RWPE2 (cell line): ENCODE results near the gene SLC9A9.

Experiments
- ATAC-seq: fragments of 200-7000 bp; cut with Tn5 transposase; 3 replicates; pipeline ENCODE4 v1.9.1; 2021; ENCODE audit warnings: low read depth
- DNase-seq: peaks from one replicate; pipeline ENCODE4 v3.0.0-alpha.2; 2020; ENCODE audit warnings: low spot score
- H3K27ac ChIP-seq: fragments of 450-650 bp; 2 replicates; pipeline ENCODE4 v1.5.1; 2017; ENCODE audit warnings: mild to moderate bottlenecking; ENCODE audit not compliant: poor library complexity, severe bottlenecking
- H3K27me3 ChIP-seq: fragments of 250-450 bp; sonication (Bioruptor Pico); 2 replicates; pipeline ENCODE4 v1.5.1; 2021; ENCODE audit warnings: mild to moderate bottlenecking, moderate library complexity; ENCODE audit not compliant: insufficient read depth, poor library complexity, severe bottlenecking
- H3K36me3 ChIP-seq: fragments of 250-450 bp; sonication (Bioruptor Pico); 2 replicates; pipeline ENCODE4 v1.5.1; 2020; ENCODE audit warnings: low read depth, mild to moderate bottlenecking, moderate library complexity
- H3K4me1 ChIP-seq: fragments of 250-450 bp; sonication (Bioruptor Pico); 2 replicates; pipeline ENCODE4 v1.5.1; 2021; ENCODE audit warnings: mild to moderate bottlenecking, moderate library complexity; ENCODE audit not compliant: insufficient read depth, poor library complexity, severe bottlenecking
- H3K4me3 ChIP-seq: fragments of 250-450 bp; sonication (Bioruptor Pico); 2 replicates; pipeline ENCODE4 v1.5.1; 2021; ENCODE audit warnings: mild to moderate bottlenecking, moderate library complexity; ENCODE audit not compliant: severe bottlenecking
- H3K9me3 ChIP-seq: fragments of 250-450 bp; sonication (Bioruptor Pico); 2 replicates; pipeline ENCODE4 v1.5.1; 2021; ENCODE audit warnings: mild to moderate bottlenecking, moderate library complexity; ENCODE audit not compliant: severe bottlenecking
- CTCF ChIP-seq: fragments of 450-650 bp; IDR thresholded peaks from one replicate; pipeline ENCODE4 v1.5.1; 2017; ENCODE audit warnings: mild to moderate bottlenecking, moderate library complexity; ENCODE audit not compliant: poor library complexity, severe bottlenecking

SLC9A9 gene

DNA sequence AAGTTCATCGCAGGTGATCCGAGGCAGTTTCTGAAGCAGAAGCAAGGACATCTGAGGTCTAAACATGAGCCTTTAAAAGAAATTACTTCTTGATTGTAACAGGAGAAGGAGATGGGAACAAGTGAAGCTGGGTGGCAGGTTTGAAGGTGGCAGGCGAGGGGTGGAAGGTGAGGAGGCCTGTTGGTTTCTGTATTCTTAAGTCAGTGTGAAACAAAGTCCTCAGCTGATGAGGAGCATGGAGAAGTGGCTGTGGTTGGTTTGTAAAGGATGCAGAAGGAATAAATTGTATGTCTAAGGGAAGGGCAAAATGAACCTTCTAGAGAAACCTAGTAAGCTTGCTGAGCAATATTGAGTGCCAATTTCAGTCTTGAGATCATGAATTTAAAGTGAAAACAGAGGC, 429.9 kb downstream of the SLC9A9 start:
- no peak for TF ChIP-seq CTCF
- Histone ChIP-seq H3K9me3 (no peaks in the 10 kb centered on the region), H3K36me3 (no peaks in the 10 kb centered on the region), H3K27ac (no peak overlapping the region), H3K27me3 (no peaks in the 10 kb centered on the region), H3K4me3 (no peak overlapping the region), H3K4me1 (no peaks in the 10 kb centered on the region)
- no peak for DNase-seq
- no peak for ATAC-seq

- no peaks in the 10 kb centered on the region for H3K9me3 ChIP-seq
- H3K27ac ChIP-seq: no peak overlapping the region
- no peaks in the 10 kb centered on the region for H3K27me3 ChIP-seq
- no peak for ATAC-seq
- no peak overlapping the region for H3K4me3 ChIP-seq
- no peak for TF ChIP-seq CTCF
- no peaks in the 10 kb centered on the region for H3K36me3 ChIP-seq
- no peak for DNase-seq
- H3K4me1 ChIP-seq: no peaks in the 10 kb centered on the region
Observed at GRCh38 chr3:143416229-143416628, 432.0 kb downstream of the SLC9A9 start.

DNA sequence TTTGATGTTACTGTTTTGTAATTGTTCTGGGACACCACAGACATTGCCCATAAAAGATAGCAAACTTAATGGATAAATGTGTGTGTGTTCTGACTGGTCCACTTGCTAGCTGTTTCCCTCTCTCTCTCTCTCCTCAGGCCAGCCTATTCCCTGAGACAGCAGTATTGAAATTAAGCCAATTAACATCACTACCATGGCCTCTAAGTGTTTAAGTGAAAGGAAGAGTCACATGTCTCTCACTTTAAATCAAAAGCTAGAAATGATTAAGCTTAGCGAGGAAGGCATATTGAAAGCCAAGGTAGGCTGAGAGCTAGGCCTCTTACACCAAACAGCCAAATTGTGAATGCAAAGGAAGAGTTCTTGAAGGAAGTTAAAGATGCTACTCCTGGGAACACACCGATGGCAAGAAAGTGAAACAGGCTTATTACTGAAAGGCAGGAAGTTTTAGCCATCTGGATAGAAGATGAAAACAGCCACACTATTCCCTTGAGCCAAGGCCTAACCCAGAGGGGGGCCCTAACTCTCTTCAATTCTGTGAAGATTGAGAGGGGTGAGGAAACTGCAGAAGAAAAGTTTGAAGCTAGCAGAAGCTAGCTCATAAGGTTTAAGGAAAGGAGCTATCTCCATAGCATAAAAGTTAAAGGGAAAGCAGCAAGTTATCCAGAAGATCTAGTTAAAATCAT, 433.6 kb downstream of the SLC9A9 start:
- no peaks in the 10 kb centered on the region for H3K27me3 ChIP-seq
- no peak overlapping the region for H3K27ac ChIP-seq
- DNase-seq (no peak), ATAC-seq (no peak)
- H3K4me3 ChIP-seq: no peak overlapping the region
- H3K9me3 ChIP-seq: no peaks in the 10 kb centered on the region
- H3K4me1 ChIP-seq: no peaks in the 10 kb centered on the region
- no peaks in the 10 kb centered on the region for H3K36me3 ChIP-seq
- no peak for TF ChIP-seq CTCF

- Histone ChIP-seq H3K27ac (no peak overlapping the region), H3K4me1 (no peaks in the 10 kb centered on the region), H3K9me3 (no peaks in the 10 kb centered on the region), H3K36me3 (no peaks in the 10 kb centered on the region), H3K27me3 (no peaks in the 10 kb centered on the region), H3K4me3 (no peak overlapping the region)
- no peak for TF ChIP-seq CTCF
- no peak for DNase-seq
- no peak for ATAC-seq
Observed at GRCh38 chr3:143413372-143413771, 434.9 kb downstream of the SLC9A9 start.

DNA sequence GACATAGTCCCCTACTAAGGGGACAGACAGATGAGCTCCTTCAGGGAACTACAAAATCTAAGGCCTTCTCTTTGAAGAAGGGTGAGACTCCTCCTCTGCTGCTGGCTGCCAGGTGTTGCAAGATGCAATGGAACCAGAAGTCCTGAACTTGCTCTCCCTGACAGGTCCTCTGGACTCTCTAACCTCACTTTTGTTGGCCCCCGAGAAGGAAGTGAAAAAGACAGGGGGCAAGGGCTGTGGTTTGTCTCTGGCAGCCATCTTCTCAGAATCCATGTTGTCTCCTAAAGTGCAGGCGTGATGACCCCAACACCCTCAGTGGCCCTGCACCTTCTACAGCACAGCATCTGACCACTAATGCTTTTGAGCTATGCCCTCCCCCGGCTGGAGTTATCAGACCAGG, 436.2 kb downstream of the SLC9A9 start:
- Histone ChIP-seq H3K27me3 (no peaks in the 10 kb centered on the region), H3K36me3 (no peaks in the 10 kb centered on the region), H3K4me1 (no peaks in the 10 kb centered on the region), H3K4me3 (no peak overlapping the region), H3K9me3 (no peaks in the 10 kb centered on the region), H3K27ac (no peak overlapping the region)
- no peak for TF ChIP-seq CTCF
- ATAC-seq (no peak), DNase-seq (no peak)
